Measurements from ENCODE around the gene GATA5.

Gene GATA5

DNA sequence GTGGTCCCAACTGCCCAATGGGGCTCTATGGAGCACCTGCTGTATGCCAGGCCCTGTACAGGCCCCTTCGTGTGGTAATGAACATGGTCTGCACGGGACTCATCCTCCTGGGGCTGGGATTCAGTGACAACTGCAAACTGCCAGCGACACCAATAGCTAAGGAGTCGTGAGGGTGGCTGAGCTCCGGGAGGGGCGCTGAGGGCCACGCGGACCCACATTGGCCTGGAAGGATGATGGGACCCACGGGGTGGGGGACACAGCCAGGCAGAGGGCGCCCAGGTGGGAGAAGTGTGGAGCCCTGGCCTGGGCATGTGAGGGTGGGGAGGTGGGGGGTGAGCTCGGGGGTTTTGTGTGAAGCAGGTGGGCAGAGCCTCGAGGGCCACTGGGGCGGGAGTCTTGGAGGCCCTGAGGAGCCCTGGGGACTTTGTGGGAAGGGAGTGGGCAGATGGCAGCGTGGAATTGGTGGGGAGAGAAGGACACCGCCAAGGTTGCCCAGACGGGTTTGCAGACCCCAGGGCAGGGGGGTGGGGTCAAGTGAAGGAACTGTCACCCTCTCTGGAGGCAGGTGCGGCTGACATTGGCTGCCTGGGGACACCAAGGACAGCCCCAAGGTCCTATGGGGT, 22.5 kb downstream of the GATA5 start:
- no peak overlapping the region for H3K4me2 ChIP-seq (ENCODE audit: low read depth, low read length, poor library complexity, severe bottlenecking)
- H3K79me2 ChIP-seq (ENCODE audit: insufficient read depth, low read length): no peaks in the 10 kb centered on the region
- no peaks in the 10 kb centered on the region for H3K9me3 ChIP-seq (ENCODE audit: insufficient read depth, low read length)
- no peak overlapping the region for H3K9ac ChIP-seq (ENCODE audit: low read length)
- no peaks in the 10 kb centered on the region for H3K9me2 ChIP-seq (replicated peaks; ENCODE audit: insufficient read depth, low read length)
- no peak overlapping the region for H2AFZ ChIP-seq (ENCODE audit: low read depth, low read length, severe bottlenecking)
- TF ChIP-seq, protein P1, sequence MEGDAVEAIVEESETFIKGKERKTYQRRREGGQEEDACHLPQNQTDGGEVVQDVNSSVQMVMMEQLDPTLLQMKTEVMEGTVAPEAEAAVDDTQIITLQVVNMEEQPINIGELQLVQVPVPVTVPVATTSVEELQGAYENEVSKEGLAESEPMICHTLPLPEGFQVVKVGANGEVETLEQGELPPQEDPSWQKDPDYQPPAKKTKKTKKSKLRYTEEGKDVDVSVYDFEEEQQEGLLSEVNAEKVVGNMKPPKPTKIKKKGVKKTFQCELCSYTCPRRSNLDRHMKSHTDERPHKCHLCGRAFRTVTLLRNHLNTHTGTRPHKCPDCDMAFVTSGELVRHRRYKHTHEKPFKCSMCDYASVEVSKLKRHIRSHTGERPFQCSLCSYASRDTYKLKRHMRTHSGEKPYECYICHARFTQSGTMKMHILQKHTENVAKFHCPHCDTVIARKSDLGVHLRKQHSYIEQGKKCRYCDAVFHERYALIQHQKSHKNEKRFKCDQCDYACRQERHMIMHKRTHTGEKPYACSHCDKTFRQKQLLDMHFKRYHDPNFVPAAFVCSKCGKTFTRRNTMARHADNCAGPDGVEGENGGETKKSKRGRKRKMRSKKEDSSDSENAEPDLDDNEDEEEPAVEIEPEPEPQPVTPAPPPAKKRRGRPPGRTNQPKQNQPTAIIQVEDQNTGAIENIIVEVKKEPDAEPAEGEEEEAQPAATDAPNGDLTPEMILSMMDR (IDR thresholded peaks at IDR 0.05; ENCODE audit: insufficient read depth, low read length, poor library complexity, severe bottlenecking): no peak
- TF ChIP-seq EZH2phosphoT487 (conservative IDR thresholded peaks at IDR 0.05; ENCODE audit: low read length): no peak
- H3K27ac ChIP-seq (ENCODE audit: low read depth, low read length): no peak overlapping the region
- no peaks in the 10 kb centered on the region for H4K20me1 ChIP-seq (ENCODE audit: low read depth, low read length)
- H3K4me3 ChIP-seq (ENCODE audit: insufficient read depth, low read length, poor library complexity, severe bottlenecking): no peak overlapping the region
- H3F3A ChIP-seq (ENCODE audit: insufficient read depth): no peaks in the 10 kb centered on the region
- no peaks in the 10 kb centered on the region for H3K27me3 ChIP-seq (ENCODE audit: low read length)
- H3K36me3 ChIP-seq (ENCODE audit: low read length): no peaks in the 10 kb centered on the region

DNA sequence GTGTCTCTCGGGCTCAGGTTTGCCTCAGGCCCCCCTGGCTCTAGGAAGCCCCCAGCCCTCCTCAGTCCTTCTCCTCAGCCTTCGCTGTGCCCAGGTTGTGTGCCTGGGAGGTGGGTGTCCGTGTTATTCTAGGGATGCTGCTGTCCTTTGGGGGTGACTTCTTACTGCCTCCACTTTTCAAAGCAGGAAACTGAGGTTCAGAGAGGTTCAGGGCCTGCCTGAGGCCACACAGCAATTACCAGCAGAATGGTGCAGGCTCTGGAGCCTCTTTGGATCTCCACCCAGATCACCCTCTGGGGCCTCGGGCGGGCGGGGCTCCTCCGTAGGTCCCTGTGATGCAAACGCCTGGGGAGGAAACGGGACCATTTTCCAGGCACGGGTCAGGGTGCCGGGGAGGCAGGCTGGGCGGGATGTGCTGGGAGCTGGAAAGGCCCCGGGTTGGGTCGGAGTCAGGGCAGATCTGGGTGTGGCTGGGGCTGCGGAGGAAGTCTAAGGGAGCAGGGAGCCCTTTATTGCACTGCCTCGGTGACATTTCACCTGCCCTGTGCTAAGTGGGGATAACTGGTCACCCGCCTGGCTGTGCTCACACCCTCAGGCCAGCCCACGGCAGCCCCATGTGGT, 23.2 kb downstream of the GATA5 start:
- TF ChIP-seq, protein P1 (IDR thresholded peaks at IDR 0.05; ENCODE audit: insufficient read depth, low read length, poor library complexity, severe bottlenecking): no peak
- no peak for TF ChIP-seq EZH2phosphoT487 (conservative IDR thresholded peaks at IDR 0.05; ENCODE audit: low read length)
- Histone ChIP-seq H3K9ac (ENCODE audit: low read length) (no peak overlapping the region), H3K4me3 (ENCODE audit: insufficient read depth, low read length, poor library complexity, severe bottlenecking) (no peak overlapping the region), H3K27ac (ENCODE audit: low read depth, low read length) (no peak overlapping the region), H3K9me3 (ENCODE audit: insufficient read depth, low read length) (no peaks in the 10 kb centered on the region), H3K9me2 (replicated peaks; ENCODE audit: insufficient read depth, low read length) (no peaks in the 10 kb centered on the region), H3K36me3 (ENCODE audit: low read length) (no peaks in the 10 kb centered on the region), H2AFZ (ENCODE audit: low read depth, low read length, severe bottlenecking) (no peak overlapping the region), H3K27me3 (ENCODE audit: low read length) (no peaks in the 10 kb centered on the region), H3K79me2 (ENCODE audit: insufficient read depth, low read length) (no peaks in the 10 kb centered on the region), H3K4me2 (ENCODE audit: low read depth, low read length, poor library complexity, severe bottlenecking) (no peak overlapping the region), H4K20me1 (ENCODE audit: low read depth, low read length) (no peaks in the 10 kb centered on the region), H3F3A (ENCODE audit: insufficient read depth) (no peaks in the 10 kb centered on the region)

DNA sequence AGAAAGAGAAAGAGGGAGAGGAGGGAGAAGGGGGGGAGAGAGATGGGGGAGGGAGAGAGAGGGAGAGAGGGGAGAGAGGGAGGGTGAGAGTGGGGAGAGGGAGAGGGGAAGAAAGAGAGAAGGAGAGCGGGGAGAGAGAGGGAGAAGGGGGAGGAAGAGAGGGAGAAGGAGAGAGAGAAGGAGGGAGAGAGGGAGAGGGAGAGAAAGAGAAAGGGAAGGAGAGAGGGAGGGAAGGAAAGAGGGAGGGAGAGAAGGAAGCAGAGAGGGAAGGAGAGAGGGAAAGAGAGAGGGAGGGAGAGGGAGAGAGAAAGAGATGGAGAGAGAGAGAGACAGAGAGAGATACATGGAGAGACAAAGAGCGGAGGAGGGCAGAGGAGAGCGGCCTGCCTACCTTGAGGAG, 23.8 kb downstream of the GATA5 start:
- no peaks in the 10 kb centered on the region for H4K20me1 ChIP-seq (ENCODE audit: low read depth, low read length)
- H3K9me2 ChIP-seq (replicated peaks; ENCODE audit: insufficient read depth, low read length): no peaks in the 10 kb centered on the region
- no peak overlapping the region for H3K4me2 ChIP-seq (ENCODE audit: low read depth, low read length, poor library complexity, severe bottlenecking)
- H3F3A ChIP-seq (ENCODE audit: insufficient read depth): no peaks in the 10 kb centered on the region
- no peak overlapping the region for H3K9ac ChIP-seq (ENCODE audit: low read length)
- no peaks in the 10 kb centered on the region for H3K9me3 ChIP-seq (ENCODE audit: insufficient read depth, low read length)
- no peak overlapping the region for H3K27ac ChIP-seq (ENCODE audit: low read depth, low read length)
- no peaks in the 10 kb centered on the region for H3K27me3 ChIP-seq (ENCODE audit: low read length)
- H3K79me2 ChIP-seq (ENCODE audit: insufficient read depth, low read length): no peaks in the 10 kb centered on the region
- no peak overlapping the region for H2AFZ ChIP-seq (ENCODE audit: low read depth, low read length, severe bottlenecking)
- no peak for TF ChIP-seq EZH2phosphoT487 (conservative IDR thresholded peaks at IDR 0.05; ENCODE audit: low read length)
- TF ChIP-seq, protein P1 (IDR thresholded peaks at IDR 0.05; ENCODE audit: insufficient read depth, low read length, poor library complexity, severe bottlenecking): no peak
- H3K36me3 ChIP-seq (ENCODE audit: low read length): no peaks in the 10 kb centered on the region
- H3K4me3 ChIP-seq (ENCODE audit: insufficient read depth, low read length, poor library complexity, severe bottlenecking): no peak overlapping the region

All from SU-DHL-6 (cell line).